Anterior cingulate cortex (tissue), 58 donors: ENCODE data around the gene TTC7B.

Source experiments
- DNase-seq, 58 donors: peaks; one replicate each; lab custom pipeline; 2025; lab: John Stamatoyannopoulos, UW

The TTC7B gene

DNA sequence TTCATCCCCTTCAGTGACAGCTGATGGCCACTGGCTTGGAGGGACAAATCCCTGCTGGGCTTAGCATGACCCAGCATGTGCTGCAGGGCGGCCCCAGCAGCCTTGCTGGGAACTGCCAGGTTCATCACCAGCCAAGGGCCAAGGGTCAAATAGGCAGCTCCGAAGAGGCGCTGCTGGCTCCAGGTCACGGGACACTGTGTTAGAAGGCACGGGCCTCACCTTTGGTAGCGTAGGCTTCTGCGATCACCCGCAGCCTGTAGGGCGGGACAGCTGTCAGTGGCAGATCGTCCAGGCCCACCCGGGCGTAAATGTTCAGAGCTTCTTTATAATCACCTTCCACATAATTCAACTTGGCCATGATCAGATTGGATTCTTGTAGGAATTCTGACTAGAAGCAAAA, 35.7 kb downstream of the TTC7B start:
- no peak for DNase-seq

DNA sequence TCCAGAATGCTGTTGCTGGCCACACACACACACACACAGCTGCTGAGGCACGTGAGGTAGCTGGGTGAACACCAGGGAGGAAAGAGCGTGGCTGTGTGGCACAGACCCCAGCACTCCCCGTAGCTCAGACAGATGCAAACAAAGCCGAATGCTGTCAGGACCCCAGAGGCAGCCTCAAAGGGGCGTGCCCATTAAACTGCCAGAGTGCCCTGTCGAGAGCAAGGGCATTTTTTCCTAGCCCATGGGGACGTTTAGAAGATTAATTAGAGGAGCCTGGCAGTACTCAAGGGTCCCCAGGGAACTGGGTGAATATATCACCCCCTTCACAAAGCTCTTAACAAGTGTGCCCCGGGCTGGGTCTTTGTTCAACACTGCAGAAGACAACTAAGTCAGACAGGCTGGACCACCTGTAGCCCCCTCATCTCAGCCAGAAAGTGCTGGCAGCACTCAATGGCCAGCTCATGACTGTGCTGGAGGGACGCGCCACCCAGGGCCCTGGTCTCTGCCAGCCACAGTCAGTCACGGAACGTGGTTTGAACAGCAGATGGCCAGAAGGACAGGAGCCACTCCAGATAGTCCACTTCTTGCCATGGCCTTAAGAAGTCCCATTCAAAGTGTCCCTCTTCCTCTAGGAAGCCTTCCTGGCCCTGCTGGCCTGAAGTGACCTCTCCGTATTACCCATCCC, 37.5 kb downstream of the TTC7B start:
- no peak for DNase-seq

DNA sequence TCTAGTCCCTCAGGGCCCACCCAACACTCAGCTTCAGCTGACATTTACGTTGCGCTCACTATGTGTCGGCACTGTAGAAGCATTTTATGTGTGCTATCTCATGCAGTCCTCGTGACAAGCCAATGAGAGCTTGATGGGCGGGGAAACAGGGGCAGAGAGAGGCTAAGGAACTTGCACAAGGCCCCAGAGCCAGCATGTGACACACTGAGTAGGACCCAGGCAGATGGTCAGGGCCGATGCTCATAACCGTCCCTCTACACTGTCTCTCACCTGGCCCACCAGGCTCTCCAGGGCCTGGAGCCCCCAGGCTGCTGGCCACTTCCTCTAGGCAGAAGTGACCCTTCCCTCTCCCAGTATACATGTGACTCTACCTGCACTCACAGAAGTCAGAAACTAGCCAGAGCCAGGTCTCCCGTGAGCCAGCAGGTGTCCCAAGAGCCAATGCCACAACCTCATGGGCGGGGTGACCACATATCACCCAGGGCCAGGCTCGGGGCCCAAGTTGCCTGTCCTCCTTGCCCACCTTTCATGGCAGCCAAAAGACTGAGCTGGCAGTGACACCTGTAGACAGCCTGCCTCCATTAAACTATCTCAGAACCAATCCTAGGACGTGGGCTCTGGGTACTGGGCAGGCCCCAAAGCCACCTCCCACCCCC, 38.3 kb downstream of the TTC7B start:
- DNase-seq, result no peak

DNA sequence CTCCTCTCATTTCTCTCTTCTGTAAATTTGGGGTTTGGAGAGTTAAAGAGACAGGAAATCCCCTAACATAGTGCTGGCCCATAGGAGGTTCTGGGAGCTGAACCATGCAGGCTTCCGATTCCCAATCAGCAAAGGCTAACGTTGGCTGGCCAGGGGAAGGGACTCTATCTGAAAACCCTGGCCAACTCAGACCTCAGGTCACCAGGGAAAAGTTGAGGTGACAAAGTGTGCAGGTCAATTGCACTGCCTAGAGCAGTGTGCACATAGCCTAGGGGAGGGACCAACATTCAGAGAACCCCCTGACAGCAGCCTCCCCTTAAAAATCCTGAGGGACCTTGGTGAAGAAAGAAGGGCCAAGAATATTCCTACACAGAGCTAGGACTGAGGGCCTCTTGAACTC, 38.9 kb downstream of the TTC7B start:
- DNase-seq, result no peak

DNA sequence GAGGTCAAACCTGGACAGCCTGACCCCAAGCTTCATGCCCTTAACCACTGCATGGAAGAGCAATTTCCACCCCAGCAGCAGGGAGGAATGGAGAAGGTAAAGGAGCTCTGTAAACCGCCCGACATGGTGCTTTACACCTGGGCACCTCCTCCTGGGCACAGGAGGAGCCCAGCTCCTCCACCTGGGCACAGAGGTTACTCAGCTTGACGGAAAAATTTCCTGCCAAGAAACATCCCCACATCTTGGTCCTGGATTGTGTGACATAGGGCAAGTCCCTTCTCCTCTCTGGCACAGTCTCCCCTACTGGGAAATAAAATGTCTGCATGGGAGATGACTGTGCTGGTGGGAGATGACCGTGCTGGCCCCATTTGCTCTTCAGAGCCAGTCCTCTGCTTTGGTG, 40.8 kb downstream of the TTC7B start:
- DNase-seq, result no peak

DNA sequence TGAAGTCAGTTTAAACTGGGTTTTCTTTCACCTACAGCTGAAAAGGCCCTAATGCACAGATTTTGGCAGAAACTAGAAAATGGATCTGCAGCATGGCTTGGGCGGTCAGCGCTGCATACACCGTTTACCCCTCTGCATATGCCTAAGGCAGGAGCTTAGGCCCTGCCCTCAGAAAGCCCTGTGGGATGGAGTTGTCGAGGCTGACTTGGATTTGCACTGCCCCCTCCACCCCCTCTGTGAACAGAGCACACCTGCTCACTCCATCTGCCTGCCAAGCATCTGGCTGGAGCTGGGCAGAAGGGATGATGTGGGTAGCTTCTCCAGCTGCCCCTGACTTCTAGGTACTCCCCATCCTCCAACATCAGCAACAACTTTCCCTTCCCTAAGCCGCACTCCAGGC, 41.9 kb downstream of the TTC7B start:
- no peak for DNase-seq

DNA sequence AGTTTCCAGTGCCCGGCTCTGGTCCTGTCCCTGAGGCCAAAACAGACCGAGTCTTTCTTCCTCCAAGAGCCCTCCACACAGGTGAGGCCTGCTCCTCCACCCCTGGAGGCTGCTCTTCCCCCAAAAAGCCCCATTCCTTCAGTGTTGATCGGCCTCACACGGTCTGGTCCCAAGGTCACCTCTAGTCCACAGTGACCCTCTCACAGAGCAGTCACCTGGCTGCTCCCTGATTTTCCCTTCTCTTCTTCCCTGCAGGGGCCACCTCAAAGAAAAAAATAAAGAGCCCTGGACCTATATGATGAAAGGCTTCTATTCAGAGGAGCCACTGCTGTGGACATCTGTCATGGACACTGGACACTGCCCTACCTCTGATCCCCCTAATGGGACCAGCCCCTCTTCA, 42.5 kb downstream of the TTC7B start:
- DNase-seq, result no peak

DNA sequence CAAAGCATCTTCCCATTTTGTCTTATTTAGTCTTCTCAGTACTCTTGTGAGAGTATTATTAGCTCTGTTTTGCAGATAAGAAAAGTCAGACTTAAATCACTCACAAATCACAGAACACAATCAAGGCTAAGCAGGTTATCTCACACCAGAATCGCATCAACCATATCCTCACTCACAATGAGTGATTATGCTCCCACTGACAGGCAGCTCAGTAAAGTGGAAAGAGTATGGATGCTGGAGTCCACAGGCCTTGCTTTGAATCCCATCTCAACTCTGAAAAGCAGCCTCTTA, 43.1 kb downstream of the TTC7B start:
- no peak for DNase-seq

DNA sequence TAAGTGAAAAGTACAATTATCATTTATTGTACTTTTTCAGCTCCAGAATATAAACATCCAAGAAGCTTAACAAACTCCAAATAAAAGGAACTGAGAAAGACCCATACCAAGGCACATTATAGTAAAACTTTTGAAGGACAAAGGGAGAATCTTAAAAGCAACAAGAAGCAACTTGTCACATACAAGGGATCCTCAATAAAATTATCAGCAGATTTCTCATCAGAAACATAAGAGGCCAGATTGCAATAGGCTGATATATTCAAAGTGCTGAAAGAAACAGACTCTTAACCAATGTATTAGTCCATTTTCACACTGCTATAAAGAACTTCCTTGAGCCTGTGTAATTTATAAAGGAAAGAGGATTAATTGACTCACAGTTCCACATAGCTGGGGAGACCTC, 48.3 kb downstream of the TTC7B start:
- no peak for DNase-seq

DNA sequence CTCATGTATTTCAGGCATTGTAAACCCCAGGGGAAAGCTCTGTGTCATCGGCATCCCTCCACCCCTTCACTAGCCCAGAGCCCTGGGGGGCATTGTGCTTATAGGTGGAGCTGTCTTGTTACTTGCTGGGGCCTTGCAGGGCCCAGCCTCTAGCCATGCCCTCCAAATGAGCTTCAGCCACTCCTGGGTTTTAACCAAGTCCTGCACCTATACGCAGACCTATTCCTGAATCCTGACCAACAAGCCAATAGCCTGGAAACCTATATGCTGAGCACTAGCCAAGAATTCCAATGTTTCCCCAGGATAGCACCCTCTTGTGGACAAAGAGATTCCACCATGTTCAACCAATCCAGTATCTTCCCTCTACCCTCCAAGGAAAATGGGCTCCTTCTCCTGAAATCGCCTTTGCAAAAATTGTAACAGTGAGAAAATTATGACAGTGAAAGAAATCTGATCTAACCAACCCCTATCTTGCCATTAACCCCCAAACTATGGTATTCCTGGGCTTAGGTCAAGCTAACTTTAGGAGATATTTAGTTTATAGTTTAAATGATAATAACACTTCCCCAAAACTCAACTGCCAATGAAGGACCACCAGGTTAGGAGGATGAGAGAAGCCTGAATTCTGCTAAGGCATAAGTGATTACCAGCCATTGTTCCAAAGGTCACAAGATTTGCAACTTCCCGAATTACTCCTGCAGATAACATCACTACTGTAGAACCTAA, 55.5 kb downstream of the TTC7B start:
- DNase-seq, result no peak

DNA sequence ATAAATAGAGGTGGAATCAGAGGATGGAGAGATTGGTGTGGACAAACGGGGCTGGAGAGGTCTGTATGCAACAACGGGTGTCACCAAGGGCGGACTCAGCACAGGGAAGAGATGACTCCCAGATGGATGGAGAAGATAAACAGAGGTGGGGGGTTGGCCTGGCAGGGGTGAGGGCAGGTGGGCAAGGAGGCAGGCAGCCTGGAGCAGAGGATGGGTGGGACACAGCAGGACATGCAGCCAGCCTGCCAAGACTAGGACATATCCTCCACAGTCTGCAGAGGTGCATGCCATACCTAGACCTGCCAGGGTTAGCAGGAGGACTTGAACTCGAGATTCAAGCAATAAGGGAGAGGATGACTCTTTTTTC, 56.2 kb downstream of the TTC7B start:
- no peak for DNase-seq

DNA sequence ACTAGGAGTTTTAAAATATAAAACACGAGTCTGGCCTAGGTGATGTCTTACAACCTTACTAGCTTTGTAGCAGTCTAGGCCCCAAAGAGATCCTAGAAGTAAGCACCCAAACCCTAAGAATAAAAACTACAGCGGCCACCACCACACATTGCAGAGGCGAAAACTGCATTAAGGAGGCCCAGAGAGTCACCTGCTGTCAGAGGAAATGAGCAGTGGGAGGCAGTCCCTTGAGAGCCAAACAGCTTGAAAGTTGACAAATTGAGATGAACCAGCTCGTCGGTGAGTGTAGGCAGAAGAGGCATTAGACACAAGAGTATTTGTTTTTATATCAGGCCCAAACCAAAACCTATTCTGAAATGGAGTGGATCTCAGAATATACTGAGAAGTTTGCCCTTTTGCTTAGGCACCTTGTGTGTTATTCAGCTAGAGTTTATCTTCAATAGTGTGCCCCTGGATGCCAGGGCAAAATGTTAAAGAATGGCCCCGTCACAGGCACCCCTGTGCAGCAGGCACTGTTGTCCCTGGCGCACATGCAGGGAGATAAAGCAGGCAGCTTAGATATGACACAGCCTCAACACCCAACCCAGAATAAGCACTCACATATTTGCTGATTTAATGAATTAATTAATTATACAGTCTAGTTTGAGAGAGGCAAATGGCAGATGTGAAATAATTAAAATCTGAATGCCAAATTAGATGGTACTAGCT, 56.7 kb downstream of the TTC7B start:
- DNase-seq, result peak in 5 of 58 donors; percentile 17 to 64 (median 52)

DNA sequence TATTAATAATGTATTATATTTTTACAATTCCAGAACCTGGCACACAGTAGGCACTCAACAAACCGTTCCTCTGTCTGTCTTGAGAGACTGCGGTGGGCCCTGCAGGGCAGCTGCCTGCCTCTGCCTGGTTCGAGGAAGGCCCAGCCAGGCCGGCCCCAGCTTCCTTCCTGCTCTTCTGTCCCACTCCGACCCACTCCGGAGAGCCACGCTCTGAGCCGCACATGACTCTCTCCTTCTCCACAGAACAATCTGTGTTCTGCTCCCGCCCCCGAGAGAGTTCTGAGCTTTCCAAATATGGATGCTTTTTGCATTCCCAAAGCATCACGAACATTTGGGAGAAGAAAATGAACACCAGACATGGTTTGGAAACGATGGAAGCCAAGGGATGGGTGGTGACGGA, 57.3 kb downstream of the TTC7B start:
- DNase-seq, result peak in 44 of 58 donors; percentile 14 to 75 (median 48)

DNA sequence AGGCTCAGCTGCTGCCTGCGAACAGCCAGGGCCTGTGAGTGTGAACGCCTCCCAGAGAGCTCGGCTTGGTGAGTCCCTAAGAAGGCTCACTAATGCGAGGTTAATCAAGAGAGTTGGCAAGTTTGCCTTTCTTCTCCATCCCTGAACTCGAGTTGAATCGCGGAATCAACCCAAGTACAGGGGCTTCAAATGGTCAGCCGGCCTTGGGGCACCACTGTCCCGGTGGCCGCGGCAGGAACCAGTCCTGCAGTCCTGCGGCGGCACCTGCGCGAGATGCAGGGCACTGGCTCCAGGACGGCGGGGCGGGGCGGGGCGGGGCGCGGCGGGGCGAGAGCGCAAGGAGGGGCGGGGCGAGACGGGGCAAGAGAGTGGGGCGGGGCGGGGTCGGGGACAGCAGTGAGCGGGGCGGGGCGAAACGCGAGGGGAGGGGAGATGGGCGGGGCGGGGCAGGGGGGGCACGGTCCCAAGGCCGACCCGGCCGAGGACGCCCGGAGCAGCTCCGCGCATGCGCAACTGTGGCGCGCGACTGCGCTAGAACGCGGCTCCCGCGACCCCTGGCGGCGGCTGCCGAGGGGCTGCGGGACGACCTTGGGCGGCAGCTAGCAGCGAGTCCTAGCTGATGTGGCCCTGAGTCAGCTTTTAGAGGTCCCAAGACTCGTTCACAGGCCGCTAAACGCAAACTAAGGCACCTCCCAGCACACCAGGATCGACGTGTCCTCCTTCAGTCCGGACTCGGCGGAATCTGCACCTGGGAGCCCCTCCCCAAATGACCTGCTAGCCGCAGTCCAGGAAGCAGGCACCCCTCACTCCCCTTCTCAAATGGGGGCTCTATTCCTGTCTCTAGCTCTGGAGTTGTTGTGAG, 58.0 kb downstream of the TTC7B start:
- DNase-seq, result peak in 57 of 58 donors; percentile 25 to 93 (median 85)

DNA sequence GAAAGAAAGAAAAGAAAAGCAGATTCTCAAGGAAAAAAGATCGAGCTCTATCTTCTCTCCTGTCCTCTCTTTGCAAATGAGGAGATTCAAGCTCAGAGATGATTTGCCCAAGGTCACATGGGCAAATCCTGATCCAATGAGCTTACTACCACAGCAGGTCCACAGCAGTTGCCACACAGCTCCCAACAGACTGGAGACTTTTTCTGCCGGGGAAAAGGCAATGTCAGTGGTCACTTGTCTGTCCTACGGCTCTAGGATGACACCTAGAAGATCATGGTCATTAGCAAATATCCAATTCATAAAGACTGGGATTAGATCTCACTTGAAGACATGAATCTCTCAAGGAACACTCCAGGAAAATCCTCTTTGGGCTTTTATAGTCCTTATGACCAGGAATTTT, 58.8 kb downstream of the TTC7B start:
- DNase-seq, result peak in 49 of 58 donors; percentile 14 to 90 (median 54)

DNA sequence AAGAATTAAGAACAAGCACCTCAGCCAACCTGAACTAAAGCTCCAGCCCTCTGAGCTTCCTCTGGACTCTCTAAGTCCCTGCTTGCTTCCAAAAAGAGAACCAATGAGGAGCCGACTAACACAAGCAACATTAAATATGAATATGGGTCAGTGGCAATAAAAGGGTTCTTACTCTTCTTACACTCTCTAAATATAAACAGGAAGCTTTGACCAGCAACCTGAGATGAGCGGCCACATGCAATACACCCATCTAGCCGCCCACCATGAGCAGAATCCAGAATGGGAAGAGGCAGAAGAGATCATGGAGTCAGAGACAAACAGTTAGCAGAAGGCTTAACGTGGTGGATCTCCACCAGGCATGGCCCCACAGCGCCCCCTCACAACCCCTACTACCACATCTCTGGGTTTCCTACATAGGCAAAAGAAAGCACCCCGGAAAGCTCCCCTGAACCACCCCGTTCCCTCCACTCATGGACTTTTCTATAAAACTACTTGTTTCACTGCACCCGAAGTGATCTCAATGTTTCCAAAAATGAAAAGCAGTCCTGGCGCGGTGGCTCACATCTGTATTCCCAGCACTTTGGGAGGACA, 59.4 kb downstream of the TTC7B start:
- peak in 13 of 58 donors; percentile 10 to 59 (median 37) for DNase-seq

DNA sequence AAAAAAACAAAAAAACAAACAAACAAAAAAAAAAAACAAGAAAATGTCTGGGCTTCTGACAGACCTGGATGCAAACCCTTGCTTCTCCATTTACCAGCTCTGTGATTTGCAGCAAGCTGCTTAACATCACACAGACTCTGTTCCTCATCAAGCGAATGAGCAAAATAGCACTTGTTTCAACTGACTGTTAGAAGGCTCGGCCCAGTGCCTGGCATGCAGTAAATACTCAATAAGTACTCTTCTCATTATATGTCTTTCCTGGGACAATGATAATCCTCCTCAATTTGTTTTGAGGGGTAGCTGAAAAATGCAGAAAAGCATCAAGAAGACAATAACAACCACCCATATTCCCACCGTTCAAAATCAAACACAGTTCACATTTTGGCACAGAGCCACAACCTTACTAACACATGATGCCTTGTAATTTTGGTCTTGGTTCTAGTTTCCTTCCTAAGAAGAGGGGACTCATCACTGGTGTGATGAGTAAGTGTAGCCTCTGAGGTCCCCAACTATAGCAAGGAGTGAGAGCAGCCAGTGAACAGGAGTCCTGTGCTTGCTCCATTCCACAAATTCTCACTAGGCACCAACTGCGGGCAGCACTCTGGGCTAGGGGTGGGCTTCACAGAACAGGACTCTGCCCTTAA, 60.4 kb downstream of the TTC7B start:
- DNase-seq, result no peak

DNA sequence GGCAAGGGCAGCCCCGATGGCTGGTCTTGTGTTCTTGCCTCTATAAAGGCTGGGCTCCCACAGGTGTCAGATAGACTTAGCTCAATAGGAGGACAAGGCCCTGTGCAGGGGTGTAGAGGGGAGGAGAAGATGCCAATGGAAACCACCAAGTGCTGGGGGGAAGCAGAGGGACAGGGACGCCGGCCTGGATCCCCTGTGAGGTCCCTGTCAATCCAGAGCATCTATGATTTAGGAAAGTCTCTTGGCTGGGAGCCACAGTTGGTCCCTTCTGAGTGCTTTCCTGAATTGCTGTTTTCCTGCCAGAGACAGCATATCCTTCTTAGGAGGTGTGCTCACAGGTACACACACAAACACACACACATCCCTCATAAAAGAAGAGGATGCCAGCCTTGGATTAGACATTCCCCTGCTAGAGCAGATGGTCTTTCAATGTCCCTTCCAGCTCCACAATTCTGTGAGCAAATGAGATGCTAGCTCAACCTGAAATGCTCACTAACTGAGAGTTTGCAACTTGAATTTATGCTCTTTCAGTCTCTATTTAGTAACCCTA, 62.7 kb downstream of the TTC7B start:
- DNase-seq, result no peak

DNA sequence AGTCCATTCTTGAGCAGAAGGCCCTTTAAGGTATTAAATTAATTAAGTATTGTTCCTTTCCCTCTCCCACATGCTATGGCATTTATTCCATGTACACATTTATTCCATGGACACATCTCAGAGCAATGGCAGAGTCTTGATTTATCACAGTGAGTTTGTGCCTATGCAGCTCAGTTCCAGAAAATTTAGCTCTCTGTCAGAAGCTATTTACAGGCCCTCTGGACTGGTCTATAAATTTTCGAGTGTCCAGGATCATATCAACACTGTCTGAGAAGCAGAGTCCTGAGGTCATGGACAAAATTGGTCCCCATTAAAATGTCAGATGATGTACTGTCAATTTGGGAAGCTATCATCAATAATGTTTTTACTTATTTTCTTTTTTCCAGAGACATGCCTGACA, 65.5 kb downstream of the TTC7B start:
- DNase-seq, result no peak
